ENCODE results near the gene INO80D.

Gene INO80D

DNA sequence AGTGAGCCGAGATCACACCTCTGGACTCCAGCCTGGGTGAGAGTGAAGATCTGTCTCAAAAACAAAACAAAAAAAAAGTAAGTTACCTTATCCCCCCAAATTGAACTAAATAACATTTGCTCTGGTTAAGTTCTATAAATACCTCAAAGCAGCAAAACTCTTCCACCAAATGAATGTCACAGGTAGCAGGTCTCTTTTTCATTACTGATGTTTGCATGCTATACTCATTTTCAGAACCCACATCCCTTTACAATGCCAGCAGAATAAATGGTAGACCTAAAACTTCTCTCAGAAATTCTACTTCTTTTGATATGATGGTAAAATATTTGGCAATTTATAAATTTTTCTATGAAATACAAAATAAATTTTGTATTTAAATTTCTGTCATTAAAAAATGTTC, 22.3 kb downstream of the INO80D start:
- TF ChIP-seq, protein P1, sequence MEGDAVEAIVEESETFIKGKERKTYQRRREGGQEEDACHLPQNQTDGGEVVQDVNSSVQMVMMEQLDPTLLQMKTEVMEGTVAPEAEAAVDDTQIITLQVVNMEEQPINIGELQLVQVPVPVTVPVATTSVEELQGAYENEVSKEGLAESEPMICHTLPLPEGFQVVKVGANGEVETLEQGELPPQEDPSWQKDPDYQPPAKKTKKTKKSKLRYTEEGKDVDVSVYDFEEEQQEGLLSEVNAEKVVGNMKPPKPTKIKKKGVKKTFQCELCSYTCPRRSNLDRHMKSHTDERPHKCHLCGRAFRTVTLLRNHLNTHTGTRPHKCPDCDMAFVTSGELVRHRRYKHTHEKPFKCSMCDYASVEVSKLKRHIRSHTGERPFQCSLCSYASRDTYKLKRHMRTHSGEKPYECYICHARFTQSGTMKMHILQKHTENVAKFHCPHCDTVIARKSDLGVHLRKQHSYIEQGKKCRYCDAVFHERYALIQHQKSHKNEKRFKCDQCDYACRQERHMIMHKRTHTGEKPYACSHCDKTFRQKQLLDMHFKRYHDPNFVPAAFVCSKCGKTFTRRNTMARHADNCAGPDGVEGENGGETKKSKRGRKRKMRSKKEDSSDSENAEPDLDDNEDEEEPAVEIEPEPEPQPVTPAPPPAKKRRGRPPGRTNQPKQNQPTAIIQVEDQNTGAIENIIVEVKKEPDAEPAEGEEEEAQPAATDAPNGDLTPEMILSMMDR (IDR thresholded peaks at IDR 0.05; ENCODE audit: control extremely low read depth, extremely low read depth, low read depth, missing control alignments), result no peak
- ChIA-PET POLR2A (interaction anchor here (0.6 kb wide), 1 partner anchor 51 kb away, joined by 4 read pairs; no protein-coding TSS in a partner anchor), CTCF (no interaction called here)
- DNase-seq (ENCODE audit: extremely low spot score), result no peak

DNA sequence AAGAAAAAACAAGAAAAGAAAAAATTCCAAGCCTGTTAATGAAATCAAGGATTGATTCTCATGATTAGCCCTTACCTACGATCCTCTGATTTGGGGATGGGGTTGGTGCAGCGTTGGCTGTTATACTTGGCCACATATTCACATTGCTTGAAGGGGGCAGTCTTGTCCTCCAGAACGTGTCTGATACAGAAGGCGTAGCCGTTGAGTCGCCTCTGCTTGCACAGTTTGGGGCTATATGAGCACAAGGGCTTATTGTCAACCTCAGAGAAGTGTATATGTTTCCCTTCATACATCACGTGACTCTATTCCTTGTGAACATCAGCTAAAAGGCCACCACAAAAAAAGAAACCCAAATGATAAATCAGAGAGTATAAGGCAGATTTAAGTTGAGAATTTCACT, 23.2 kb downstream of the INO80D start:
- DNase-seq (ENCODE audit: extremely low spot score), result no peak
- ChIA-PET POLR2A (no interaction called here), CTCF (no interaction called here)
- TF ChIP-seq, protein P1 (IDR thresholded peaks at IDR 0.05; ENCODE audit: control extremely low read depth, extremely low read depth, low read depth, missing control alignments), result no peak

DNA sequence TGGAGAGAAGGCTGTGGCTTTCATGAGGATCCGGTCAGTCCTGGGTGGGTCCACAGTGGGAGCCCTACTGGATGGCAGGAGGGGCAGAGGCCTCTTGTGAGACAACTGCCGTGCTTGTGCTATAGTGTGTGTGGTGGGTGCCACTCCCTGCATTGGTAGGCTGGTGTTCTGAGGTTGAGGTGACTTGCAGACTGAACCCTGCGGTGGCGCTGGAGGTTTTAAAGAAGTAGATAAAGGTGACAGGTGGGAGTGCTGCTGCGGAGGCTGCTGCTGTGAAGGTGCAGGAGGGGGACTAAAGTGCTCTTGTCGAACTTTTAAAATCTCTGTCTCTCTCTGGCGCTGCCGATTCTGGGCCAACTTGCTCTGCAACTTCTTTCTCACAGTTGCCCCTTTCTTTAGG, 29.7 kb downstream of the INO80D start:
- TF ChIP-seq, protein P1 (IDR thresholded peaks at IDR 0.05; ENCODE audit: control extremely low read depth, extremely low read depth, low read depth, missing control alignments), result no peak
- POLR2A ChIA-PET, result no interaction called here
- CTCF ChIA-PET, result no interaction called here
- DNase-seq (ENCODE audit: extremely low spot score), result no peak

DNA sequence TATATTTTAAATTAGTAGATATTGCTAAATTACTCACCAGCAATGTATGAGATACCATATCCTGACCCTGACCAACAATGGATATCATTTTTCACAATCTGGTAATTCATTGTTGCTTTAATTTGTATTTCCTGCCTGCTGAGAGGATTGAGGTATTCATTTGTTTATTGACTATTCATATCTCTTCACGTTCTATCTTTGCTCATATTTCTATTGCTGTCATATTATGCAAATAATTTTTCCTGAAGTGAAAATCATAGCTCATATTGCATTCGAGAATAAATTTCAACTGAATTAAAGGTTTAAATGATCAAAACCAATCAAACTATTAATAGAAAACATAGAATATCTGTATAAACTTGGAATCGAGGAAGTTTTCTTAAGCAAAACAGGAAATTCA, 31.0 kb downstream of the INO80D start:
- TF ChIP-seq, protein P1 (IDR thresholded peaks at IDR 0.05; ENCODE audit: control extremely low read depth, extremely low read depth, low read depth, missing control alignments), result no peak
- ChIA-PET POLR2A (no interaction called here), CTCF (no interaction called here)
- DNase-seq (ENCODE audit: extremely low spot score), result no peak

DNA sequence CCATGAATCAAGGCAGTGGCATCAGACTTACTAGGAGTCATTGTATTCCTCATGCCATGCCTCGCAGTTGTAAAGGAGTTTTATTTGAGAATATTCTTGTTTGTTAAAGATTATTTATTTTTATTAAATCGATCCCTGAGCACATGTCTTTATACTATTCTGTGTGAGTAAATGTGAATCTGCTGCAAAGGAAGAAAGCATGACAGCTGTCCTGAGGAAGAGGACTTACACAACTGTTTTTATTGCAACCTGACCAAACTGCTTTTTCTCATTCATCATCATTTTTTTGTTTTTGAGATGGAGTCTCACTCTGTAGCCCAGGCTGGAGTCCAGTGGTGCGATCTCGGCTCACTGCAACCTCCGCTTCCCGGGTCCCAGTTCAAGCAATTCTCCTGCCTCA, 34.1 kb downstream of the INO80D start:
- ChIA-PET POLR2A (no interaction called here), CTCF (interaction anchor here (1.0 kb wide), 1 partner anchor 12 kb away, joined by 3 read pairs; no protein-coding TSS in a partner anchor)
- TF ChIP-seq, protein P1 (IDR thresholded peaks at IDR 0.05; ENCODE audit: control extremely low read depth, extremely low read depth, low read depth, missing control alignments), result no peak
- no peak for DNase-seq (ENCODE audit: extremely low spot score)

DNA sequence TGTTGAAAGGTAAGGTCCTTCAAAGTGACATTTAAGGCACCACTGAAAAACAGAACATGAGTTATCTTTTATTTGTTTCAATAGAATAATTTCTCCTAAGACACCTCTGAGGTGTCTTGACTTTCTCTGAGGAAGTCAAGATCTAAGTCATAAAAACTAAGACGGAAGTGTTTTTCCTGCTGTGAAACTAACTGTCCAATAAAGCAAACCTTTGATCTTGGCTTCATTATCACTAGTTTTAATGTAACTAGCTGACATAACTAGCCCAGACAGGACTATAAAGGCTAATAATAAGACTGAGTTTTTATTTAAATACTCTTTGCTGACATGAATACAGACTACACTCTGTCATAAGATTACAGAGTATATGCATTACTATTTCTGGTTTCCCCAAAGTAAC, 36.6 kb downstream of the INO80D start:
- no peak for DNase-seq (ENCODE audit: extremely low spot score)
- CTCF ChIA-PET, result interaction anchor here (1.6 kb wide), 1 partner anchor 13 kb away, joined by 3 read pairs; no protein-coding TSS in a partner anchor
- POLR2A ChIA-PET, result no interaction called here
- TF ChIP-seq, protein P1 (IDR thresholded peaks at IDR 0.05; ENCODE audit: control extremely low read depth, extremely low read depth, low read depth, missing control alignments), result no peak

DNA sequence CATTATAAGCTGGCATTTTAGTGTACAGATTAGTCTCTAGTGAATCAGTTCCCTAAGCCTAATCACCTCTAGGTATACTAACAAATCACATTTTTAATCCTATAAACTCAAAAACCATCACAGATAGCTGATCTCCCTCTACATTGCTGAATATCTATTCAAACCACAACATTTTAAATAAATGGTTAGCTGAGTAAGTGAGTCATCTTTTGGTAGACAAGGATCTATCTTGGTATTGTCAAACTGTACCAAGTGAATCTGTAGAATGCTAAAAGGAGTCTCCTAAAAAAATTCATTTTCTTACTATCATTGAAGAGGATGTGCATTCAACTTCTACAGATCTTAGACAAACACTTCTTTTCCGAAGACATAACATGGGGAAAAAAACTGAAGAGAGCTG, 40.7 kb downstream of the INO80D start:
- ChIA-PET CTCF (interaction anchor here (1.0 to 1.4 kb wide), 2 partner anchors 17 to 82 kb away, joined by 3 to 4 read pairs; no protein-coding TSS in a partner anchor), POLR2A (no interaction called here)
- TF ChIP-seq, protein P1 (IDR thresholded peaks at IDR 0.05; ENCODE audit: control extremely low read depth, extremely low read depth, low read depth, missing control alignments), result no peak
- no peak for DNase-seq (ENCODE audit: extremely low spot score)

Measured in GM10248 (cell line).